Measurements from ENCODE around the gene MAD1L1. TPM values are rescaled to one million over a fixed set of nuclear protein-coding genes. Genes with fewer than 3 reads are reported as not detected.
"Not testable (repeated sequence)": the region's sequence is repeated elsewhere in the genome, so short reads cannot be mapped to it uniquely, and the experiment has no call there.

MAD1L1 gene
- polyA plus RNA-seq, 1 donor, result 21.2 TPM

GRCh38 chr7:1931256-1931950 is 301.3 kb downstream of the MAD1L1 start:
- no peak for DNase-seq (ENCODE audit: low read depth)

GRCh38 chr7:1930381-1931065 is 302.2 kb downstream of the MAD1L1 start:
- DNase-seq (ENCODE audit: low read depth), result no peak

- DNase-seq (ENCODE audit: low read depth), result not testable (repeated sequence)
These were observed 303.3 kb downstream of the MAD1L1 start for GRCh38 chr7:1929349-1929925.

- DNase-seq (ENCODE audit: low read depth), result no peak
These were observed 303.9 kb downstream of the MAD1L1 start for GRCh38 chr7:1928645-1929348.

- no peak for DNase-seq (ENCODE audit: low read depth)
These were observed 304.7 kb downstream of the MAD1L1 start for GRCh38 chr7:1927937-1928644.

GRCh38 chr7:1926908-1927306 is 305.8 kb downstream of the MAD1L1 start:
- DNase-seq (ENCODE audit: low read depth), result no peak

GRCh38 chr7:1925973-1926907 is 306.5 kb downstream of the MAD1L1 start:
- DNase-seq (ENCODE audit: low read depth), result no peak

- DNase-seq (ENCODE audit: low read depth), result no peak
These were observed 307.4 kb downstream of the MAD1L1 start for GRCh38 chr7:1925349-1925748.

- no peak for DNase-seq (ENCODE audit: low read depth)
These were observed 308.4 kb downstream of the MAD1L1 start for GRCh38 chr7:1924258-1924817.

GRCh38 chr7:1923409-1924257 is 309.1 kb downstream of the MAD1L1 start:
- no peak for DNase-seq (ENCODE audit: low read depth)

GRCh38 chr7:1922870-1923236 is 309.9 kb downstream of the MAD1L1 start:
- no peak for DNase-seq (ENCODE audit: low read depth)

GRCh38 chr7:1922071-1922869 is 310.5 kb downstream of the MAD1L1 start:
- no peak for DNase-seq (ENCODE audit: low read depth)

GRCh38 chr7:1920881-1921280 is 311.9 kb downstream of the MAD1L1 start:
- DNase-seq (ENCODE audit: low read depth), result no peak

GRCh38 chr7:1920266-1920681 is 312.5 kb downstream of the MAD1L1 start:
- DNase-seq (ENCODE audit: low read depth), result no peak

- no peak for DNase-seq (ENCODE audit: low read depth)
These were observed 313.0 kb downstream of the MAD1L1 start for GRCh38 chr7:1919539-1920265.

- no peak for DNase-seq (ENCODE audit: low read depth)
These were observed 313.7 kb downstream of the MAD1L1 start for GRCh38 chr7:1918881-1919525.

GRCh38 chr7:1918063-1918645 is 314.6 kb downstream of the MAD1L1 start:
- no peak for DNase-seq (ENCODE audit: low read depth)
